ENCODE measurements around the gene PATE3.

PATE3 gene

GRCh38 chr11:125787827-125788226 lies at the start of gene PATE3:
TSS of gene PATE3 (plus strand) at chr11:125788127. CDS start at chr11:125788152, 25 bp downstream.
- no peak for ATAC-seq

GRCh38 chr11:125740617-125741016 lies 47.3 kb upstream of the PATE3 start:
- ATAC-seq: no peak

- no peak for ATAC-seq
Observed at GRCh38 chr11:125743681-125744080, 44.2 kb upstream of the PATE3 start.

GRCh38 chr11:125745979-125746378 lies 41.9 kb upstream of the PATE3 start, which contains the start of gene PATE1:
TSS of gene PATE1 (plus strand) at chr11:125746279. CDS start at chr11:125746305, 26 bp downstream.
- no peak for ATAC-seq

- no peak for ATAC-seq
Observed at GRCh38 chr11:125750629-125751028, 37.3 kb upstream of the PATE3 start.

DNA sequence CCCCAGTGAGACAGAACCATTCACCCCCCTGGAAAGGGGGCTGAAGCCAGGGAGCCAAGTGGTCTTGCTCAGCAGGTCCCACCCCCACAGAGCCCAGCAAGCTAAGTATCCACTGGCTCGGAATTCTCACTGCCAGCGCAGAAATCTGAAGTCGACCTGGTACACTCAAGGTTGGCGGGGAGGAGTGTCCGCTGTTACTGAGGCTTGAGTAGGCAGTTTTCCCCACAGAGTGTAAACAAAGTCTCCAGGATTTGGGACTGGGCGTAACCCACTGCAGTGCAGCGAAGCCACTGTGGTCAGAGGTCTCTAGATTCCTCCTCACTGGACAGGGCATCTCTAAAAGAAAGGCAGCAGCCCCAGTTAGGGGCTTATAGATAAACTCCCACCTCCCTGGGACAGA lies 31.9 kb upstream of the PATE3 start:
- ATAC-seq: no peak

DNA sequence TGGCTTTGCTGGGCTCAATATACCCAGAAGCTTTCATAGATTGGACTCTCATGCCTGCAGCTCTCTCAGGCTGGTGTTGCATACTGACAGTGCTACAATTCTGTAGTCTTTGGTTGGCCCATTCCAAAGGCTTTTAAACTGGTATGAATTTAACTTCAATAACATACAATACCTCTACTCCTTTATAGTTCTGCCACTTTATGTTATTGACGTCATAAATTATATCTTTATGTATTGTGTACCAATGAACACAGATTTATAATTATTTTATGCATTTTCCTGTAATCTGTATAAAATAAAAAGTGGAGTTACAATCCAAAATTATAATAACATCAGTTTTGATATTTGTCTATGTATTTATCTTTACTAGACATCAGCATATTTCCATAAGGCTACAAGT lies 25.5 kb upstream of the PATE3 start:
- ATAC-seq: no peak

GRCh38 chr11:125763483-125763882 lies 24.4 kb upstream of the PATE3 start:
- no peak for ATAC-seq

DNA sequence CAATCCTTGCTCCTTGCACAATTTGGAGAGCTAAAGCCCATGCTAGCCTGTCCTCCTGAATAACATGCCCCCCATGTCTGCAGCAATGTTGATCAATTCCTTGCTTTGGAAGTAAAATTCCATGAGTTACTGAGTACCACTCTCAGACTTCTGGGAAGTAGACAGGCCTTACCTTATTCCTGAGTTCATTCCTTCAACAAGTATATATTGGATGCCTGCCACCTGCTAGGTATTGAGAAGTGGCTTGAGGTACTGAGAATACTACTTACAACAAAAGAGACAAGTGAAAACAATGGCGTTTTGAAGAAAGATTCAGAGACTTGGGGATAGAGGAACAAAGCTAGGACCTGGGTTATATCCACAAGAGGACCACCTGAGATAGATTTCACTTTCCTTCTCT lies 21.7 kb upstream of the PATE3 start:
- no peak for ATAC-seq

GRCh38 chr11:125768336-125769046 lies 19.4 kb upstream of the PATE3 start:
- ATAC-seq: no peak

DNA sequence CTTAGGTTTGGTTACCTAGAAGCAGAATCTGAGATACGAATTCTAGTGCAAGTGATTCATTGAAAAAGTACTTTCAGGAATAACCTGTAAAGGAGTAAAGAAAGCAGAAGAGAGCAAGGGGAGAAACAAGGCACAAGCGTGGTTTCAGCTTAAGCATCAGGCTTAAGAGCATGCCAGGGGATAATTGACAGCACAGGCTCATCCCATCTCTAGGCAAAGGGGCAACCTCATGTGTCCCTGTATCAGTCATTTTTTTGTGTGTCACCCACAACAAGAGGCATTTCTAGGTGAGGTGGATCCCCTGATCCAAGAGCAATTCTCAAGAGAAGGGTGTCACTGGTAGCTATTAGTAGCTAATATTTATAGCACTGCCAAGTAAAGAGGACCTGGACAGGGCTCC lies 17.3 kb upstream of the PATE3 start:
- ATAC-seq: no peak

- ATAC-seq: no peak
Observed at GRCh38 chr11:125772834-125773505, 15.0 kb upstream of the PATE3 start.

GRCh38 chr11:125773516-125773915 lies 14.4 kb upstream of the PATE3 start:
- no peak for ATAC-seq

- no peak for ATAC-seq
Observed at GRCh38 chr11:125777309-125777708, 10.6 kb upstream of the PATE3 start.

DNA sequence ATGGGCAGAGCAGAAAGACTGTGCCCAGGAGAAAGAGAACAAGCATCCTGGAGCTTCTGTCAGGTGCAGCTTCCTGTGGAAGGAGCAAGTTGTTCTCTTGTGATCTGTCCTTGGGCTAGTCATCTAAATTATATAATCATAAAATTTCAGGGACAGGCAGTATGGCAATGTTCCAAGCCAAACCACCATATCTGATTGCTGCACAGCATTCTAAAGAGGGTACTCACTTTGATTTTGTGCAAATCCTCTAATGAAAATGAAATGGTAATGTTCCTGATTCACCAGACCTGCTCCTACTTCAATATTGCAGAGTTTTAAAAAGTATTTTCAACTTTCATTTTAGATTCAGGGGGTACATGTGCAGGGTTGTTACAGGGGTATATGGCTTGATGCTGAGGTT lies 9.2 kb upstream of the PATE3 start, which contains the start of gene PATE2:
TSS of gene PATE2 (minus strand) at position 101 of the 400 bp plus-strand sequence. CDS start at position 46, 55 bp downstream.
- ATAC-seq: no peak

DNA sequence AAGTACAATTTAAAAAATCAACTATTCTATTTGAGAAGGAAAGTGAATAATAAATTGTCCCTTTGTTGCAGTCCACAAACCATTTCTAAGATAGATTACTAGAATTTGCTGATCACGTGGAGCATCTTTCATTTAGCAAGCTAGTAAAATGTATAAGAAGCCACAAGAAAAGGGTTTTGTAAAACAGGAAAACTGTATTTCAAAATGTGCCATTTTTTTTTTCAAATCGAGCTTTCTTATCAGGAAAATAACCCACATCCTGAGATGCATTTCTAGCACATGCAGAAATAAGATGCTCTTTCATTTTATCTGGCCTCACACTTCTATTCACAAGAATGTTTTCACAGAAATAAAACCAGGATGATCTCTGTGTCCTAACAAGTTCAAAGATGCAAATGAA lies 3.2 kb upstream of the PATE3 start:
- no peak for ATAC-seq

GRCh38 chr11:125790825-125791224 lies 2.9 kb downstream of the PATE3 start:
- ATAC-seq: no peak

GRCh38 chr11:125797641-125798040 lies 9.7 kb downstream of the PATE3 start:
- ATAC-seq: no peak

DNA sequence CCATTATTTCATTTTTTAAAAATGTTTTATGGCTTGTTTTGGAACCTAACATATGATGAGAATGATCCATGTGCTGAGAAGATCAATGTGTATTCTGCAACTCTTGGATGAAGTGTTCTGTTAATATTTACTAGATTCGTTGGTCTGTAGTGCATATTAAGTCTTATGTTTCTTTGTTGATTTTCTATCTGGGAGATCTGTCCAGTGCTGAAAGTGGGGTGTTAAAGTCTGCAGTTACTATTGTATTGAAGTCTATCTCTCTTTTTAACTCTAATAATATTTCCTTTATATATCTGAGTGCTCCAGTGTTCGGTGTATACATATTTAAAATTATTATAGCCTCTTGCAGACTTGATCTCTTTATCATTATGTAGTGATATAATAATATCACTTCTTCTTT lies 11.9 kb downstream of the PATE3 start:
- ATAC-seq: no peak

DNA sequence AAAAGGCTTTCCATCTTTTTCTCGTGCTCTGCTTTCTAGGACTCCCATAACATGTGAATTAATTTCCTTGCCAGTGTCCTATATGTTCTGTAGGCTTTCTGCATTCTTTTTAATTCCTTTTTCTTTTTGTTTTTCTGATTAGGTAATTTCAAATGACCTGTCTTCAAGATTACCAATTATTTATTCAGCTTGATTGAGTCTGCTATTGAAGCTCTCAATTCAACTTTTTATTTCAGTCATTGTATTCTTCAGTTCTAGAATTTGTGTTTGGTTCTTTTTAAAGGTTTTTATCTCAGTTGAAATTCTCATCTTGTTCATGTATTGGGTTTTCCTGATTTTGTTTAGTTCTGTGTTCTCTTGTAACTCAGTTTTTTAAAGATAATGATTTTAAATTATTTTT lies 14.5 kb downstream of the PATE3 start:
- no peak for ATAC-seq

- ATAC-seq: no peak
Observed at GRCh38 chr11:125807909-125808308, 20.0 kb downstream of the PATE3 start.

- ATAC-seq: no peak
Observed at GRCh38 chr11:125833016-125833415, 45.1 kb downstream of the PATE3 start, which contains the start of gene PATE4. TSS of gene PATE4 (plus strand) at chr11:125833316. CDS start at chr11:125833360, 44 bp downstream.

GRCh38 chr11:125835748-125836147 lies 47.8 kb downstream of the PATE3 start:
- ATAC-seq: no peak

Measured in activated CD4-positive, CD25-positive, alpha-beta regulatory T cell treated with anti-CD3 and anti-CD28 coated beads, Interleukin-2, amount 50 U/mL, for 24 hours (primary cell).